Right lobe of liver (tissue), 4 donors: ENCODE measurements around the gene SH2D1B.

ENCODE experiments used
- CTCF ChIP-seq, 4 donors: fragments of 200-600 bp in 3 of 4; fragments of 450-650 bp in 1 of 4; IDR thresholded peaks; one replicate each; pipeline versions ENCODE4 v1.5.1 to v1.8.0; 2016 to 2022; ENCODE audit warnings: antibody characterized with exemption in 4 of 4, mild to moderate bottlenecking in 2 of 4
- POLR2A ChIP-seq: fragments of 450-650 bp; IDR thresholded peaks from one replicate; pipeline ENCODE4 v1.6.1; 2017; ENCODE audit warnings: antibody characterized with exemption, mild to moderate bottlenecking
- donor health status: DM: no; HTN: no; CAD: no.
- donor health status: DM: no; HTN: no; CAD: no.
- donor health status: DM: no; HTN: yes; CAD: no.

GRCh38 chr1:162422662-162423375, 10.9 kb upstream of the SH2D1B start:
- TF ChIP-seq CTCF (IDR thresholded peaks at IDR 0.05) (no peak), POLR2A (no peak)
